SK-MEL-5 (cell line): ENCODE data around the gene ERV3-1. TPM values are rescaled to one million over a fixed set of nuclear protein-coding genes. Genes with fewer than 3 reads are reported as not detected.
"Not testable (repeated sequence)": the region's sequence is repeated elsewhere in the genome, so short reads cannot be mapped to it uniquely, and the experiment has no call there.

Experiments
- DNase-seq: peaks from one replicate; pipeline ENCODE4 v3.0.0-alpha.2; 2016; ENCODE audit warnings: low read depth, low spot score
- in situ Hi-C: cut with HindIII; loops from 2 replicates; pipeline ENCODE4 v1.10.0; 2016; ENCODE audit warnings: low sequenced_read_pairs, high pct_unique_total_duplicates, low pct_unique_long_range_greater_than_20kb
- small RNA-seq, 2 experiments: library from RNA; depleted of rRNA; stranded (forward); fragments of <200 nt; gene quantifications; one replicate each; pipeline ENCODE3, GENCODE V24; 2014
- total RNA-seq: library from RNA; depleted of rRNA; stranded (reverse); fragments of >200 nt; shearing (Covaris generic); gene quantifications from 2 replicates; pipeline ENCODE4 v1.2.3, GENCODE V29; 2014; rRNA removed

The ERV3-1 gene
- total RNA-seq, 1 experiment from 2014 or later: 1.8 TPM

GRCh38 chr7:64951250-64951848 is 55.1 kb downstream of the ERV3-1 start:
- in situ Hi-C loops: no loop called here
- DNase-seq: peak; percentile 82

GRCh38 chr7:64950673-64951072 is 55.8 kb downstream of the ERV3-1 start:
- DNase-seq, in situ Hi-C loops: not testable (repeated sequence)

GRCh38 chr7:64948774-64949173 is 57.7 kb downstream of the ERV3-1 start:
- in situ Hi-C loops, DNase-seq: not testable (repeated sequence)

GRCh38 chr7:64947252-64948000 is 59.1 kb downstream of the ERV3-1 start:
- no peak for DNase-seq
- in situ Hi-C loops: no loop called here

GRCh38 chr7:64946772-64947171 is 59.7 kb downstream of the ERV3-1 start:
- in situ Hi-C loops: no loop called here
- peak; percentile 34 for DNase-seq

- in situ Hi-C loops: no loop called here
These were observed 60.8 kb downstream of the ERV3-1 start for GRCh38 chr7:64945503-64946175.

GRCh38 chr7:64944667-64945502 is 61.6 kb downstream of the ERV3-1 start:
- in situ Hi-C loops, DNase-seq: not testable (repeated sequence)

More at GRCh38 chr7:64945503-64946175, 60.8 kb downstream of the ERV3-1 start:
- no peak for DNase-seq

Small RNA genes lying within 50 kb of the gene (small RNA-seq; reads per million reads assigned to genes)
- 0 reads per million in 2 experiments for gene RNU6-1229P

Other genes with a start within 250 kb of the ERV3-1 start
- 9.0 and 12.1 TPM in 2 replicates for gene ZNF138, start 212.3 kb downstream of the ERV3-1 start, total RNA-seq
- gene ZNF273, start 103.4 kb downstream of the ERV3-1 start, total RNA-seq: 8.1 and 9.0 TPM in 2 replicates
- 0.11 and 0.16 TPM in 2 replicates for gene ZNF117, start 15.7 kb downstream of the ERV3-1 start, total RNA-seq